Stimulated activated CD4-positive, alpha-beta T cell treated with anti-CD3 and anti-CD28 coated beads, Interleukin-1b, Interleukin-23, amount 100 ng/mL, for 4 hours (primary cell): ENCODE measurements around the gene IFNLR1.

ENCODE experiments used
- DNase-seq, 2 donors: peaks; one replicate each; pipeline ENCODE4 v3.0.0-alpha.2; 2020; ENCODE audit warnings: low read depth in 2 of 2

IFNLR1 gene

GRCh38 chr1:24177161-24177560 lies 9.9 kb downstream of the IFNLR1 start:
- DNase-seq = no peak

GRCh38 chr1:24175033-24175755 lies 11.9 kb downstream of the IFNLR1 start:
- DNase-seq = no peak

- no peak for DNase-seq
Measured at GRCh38 chr1:24173638-24174575, 13.2 kb downstream of the IFNLR1 start.

GRCh38 chr1:24172598-24172997 lies 14.5 kb downstream of the IFNLR1 start:
- no peak for DNase-seq

GRCh38 chr1:24169286-24169685 lies 17.8 kb downstream of the IFNLR1 start:
- no peak for DNase-seq

- no peak for DNase-seq
Measured at GRCh38 chr1:24168245-24168644, 18.8 kb downstream of the IFNLR1 start.

GRCh38 chr1:24167008-24167407 lies 20.1 kb downstream of the IFNLR1 start:
- no peak for DNase-seq

- DNase-seq = no peak
Measured at GRCh38 chr1:24165500-24165899, 21.6 kb downstream of the IFNLR1 start.

- no peak for DNase-seq
Measured at GRCh38 chr1:24164004-24164403, 23.1 kb downstream of the IFNLR1 start.

- no peak for DNase-seq
Measured at GRCh38 chr1:24162201-24162600, 24.9 kb downstream of the IFNLR1 start.

GRCh38 chr1:24161270-24161669 lies 25.8 kb downstream of the IFNLR1 start:
- DNase-seq = no peak

- no peak for DNase-seq
Measured at GRCh38 chr1:24159366-24159765, 27.7 kb downstream of the IFNLR1 start.

GRCh38 chr1:24157918-24158481 lies 29.1 kb downstream of the IFNLR1 start:
- DNase-seq = no peak

- no peak for DNase-seq
Measured at GRCh38 chr1:24156542-24157260, 30.4 kb downstream of the IFNLR1 start.

- DNase-seq = no peak
Measured at GRCh38 chr1:24155011-24155782, 31.9 kb downstream of the IFNLR1 start.

GRCh38 chr1:24154215-24154614 lies 32.9 kb downstream of the IFNLR1 start:
- no peak for DNase-seq

- DNase-seq = no peak
Measured at GRCh38 chr1:24152631-24153494, 34.2 kb downstream of the IFNLR1 start.

GRCh38 chr1:24151175-24151533 lies 35.9 kb downstream of the IFNLR1 start:
- no peak for DNase-seq

- peak; percentile 86 to 87 for DNase-seq
Measured at GRCh38 chr1:24150234-24151174, 36.6 kb downstream of the IFNLR1 start.
